ENCODE data around the gene INMT.
A peak's percentile ranks its signal among the peaks of the same experiment; 100 is the strongest.

Gene INMT

DNA sequence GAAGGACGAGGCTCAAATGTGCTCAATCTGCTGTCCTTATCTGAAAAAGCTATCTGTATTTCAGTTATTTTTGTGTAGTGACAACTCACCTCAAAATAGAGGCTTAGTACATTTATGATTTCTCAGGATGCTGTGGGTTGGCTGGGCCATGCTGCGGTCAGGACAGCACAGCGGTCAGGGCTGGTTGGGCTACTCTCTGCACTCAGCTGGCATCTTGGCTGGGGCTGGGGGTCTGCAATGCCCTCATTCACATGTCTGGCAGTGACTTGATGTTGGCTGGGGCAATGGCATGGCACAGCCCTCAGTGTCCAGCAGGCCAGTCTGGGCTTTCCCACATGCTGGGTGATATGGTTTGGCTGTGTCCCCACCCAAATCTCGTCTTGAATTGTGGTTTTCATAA, 15.6 kb upstream of the INMT start:
- Histone ChIP-seq H3K9me2 (replicated peaks; ENCODE audit: low read depth, low read length) (no peaks in the 10 kb centered on the region), H3K4me3 (ENCODE audit: low read length, poor library complexity, severe bottlenecking) (no peak overlapping the region), H3K9ac (ENCODE audit: low read depth, low read length, poor library complexity, severe bottlenecking) (no peak overlapping the region), H3F3A (ENCODE audit: low read depth) (no peaks in the 10 kb centered on the region), H4K20me1 (ENCODE audit: insufficient read depth, low read length, poor library complexity, severe bottlenecking) (no peaks in the 10 kb centered on the region), H2AFZ (ENCODE audit: low read length) (no peak overlapping the region), H3K4me2 (ENCODE audit: low read depth, low read length, poor library complexity, severe bottlenecking) (no peak overlapping the region), H3K79me2 (ENCODE audit: insufficient read depth, low read length) (no peaks in the 10 kb centered on the region), H3K9me3 (ENCODE audit: insufficient read depth, low read depth, low read length) (no peaks in the 10 kb centered on the region), H3K4me1 (ENCODE audit: insufficient read depth, low read length, poor library complexity, severe bottlenecking) (peaks cover 9% of the 10 kb centered on the region), H3K36me3 (ENCODE audit: insufficient read depth, low read length) (no peaks in the 10 kb centered on the region), H3K27me3 (ENCODE audit: insufficient read depth, low read length, poor library complexity, severe bottlenecking) (no peaks in the 10 kb centered on the region)
- TF ChIP-seq CTCF (conservative IDR thresholded peaks at IDR 0.05; ENCODE audit: low read length) (no peak), EZH2phosphoT487 (IDR thresholded peaks at IDR 0.05; ENCODE audit: borderline replicate concordance) (no peak)

DNA sequence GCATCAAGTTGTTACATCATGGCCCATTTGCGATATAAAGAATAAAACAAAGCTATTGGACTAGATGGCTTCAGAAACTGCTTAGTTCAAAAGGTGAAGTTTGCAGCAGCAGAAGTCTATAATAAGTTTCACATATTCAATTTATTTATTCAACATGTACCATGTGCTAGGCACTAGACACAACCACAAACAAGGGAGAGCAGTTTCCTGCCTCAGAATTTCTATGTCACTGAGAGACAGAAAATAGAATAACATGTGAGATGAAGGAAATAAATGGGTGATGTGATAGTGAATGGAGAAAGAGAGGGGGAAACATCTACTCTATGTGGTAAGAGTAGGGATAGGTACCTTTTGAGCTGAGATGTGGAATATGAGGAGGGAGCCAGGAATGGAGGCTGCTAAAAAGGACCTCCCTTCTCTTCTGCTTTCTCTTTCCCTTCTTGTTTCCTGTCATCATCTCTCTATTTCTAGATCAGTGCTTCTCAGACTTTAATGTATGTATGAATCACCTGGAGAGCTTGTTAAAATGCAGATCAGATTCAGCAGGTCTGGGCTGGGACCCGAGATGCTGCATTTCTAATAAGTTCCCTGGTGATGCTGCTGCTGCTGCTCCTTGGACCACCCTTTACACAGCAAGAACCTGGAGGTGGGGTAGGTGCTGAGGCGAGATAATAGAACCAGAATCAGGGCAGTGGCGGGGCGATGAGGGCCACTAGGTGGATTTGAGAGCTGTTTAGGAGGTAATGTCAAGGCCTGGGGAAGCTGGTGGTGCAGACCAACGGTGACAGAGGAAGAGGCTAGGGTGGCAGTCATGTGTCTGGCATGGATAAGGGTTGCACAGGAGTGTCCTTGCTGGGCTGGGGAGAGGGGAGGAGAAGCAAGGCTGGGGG, 13.7 kb upstream of the INMT start:
- Histone ChIP-seq H3F3A (ENCODE audit: low read depth) (no peaks in the 10 kb centered on the region), H3K36me3 (ENCODE audit: insufficient read depth, low read length) (no peaks in the 10 kb centered on the region), H2AFZ (ENCODE audit: low read length) (peak overlapping the region; percentile 1; the same call in 1 of the 2 replicates), H3K4me1 (ENCODE audit: insufficient read depth, low read length, poor library complexity, severe bottlenecking) (peaks cover 7% of the 10 kb centered on the region), H3K9me2 (replicated peaks; ENCODE audit: low read depth, low read length) (no peaks in the 10 kb centered on the region), H3K79me2 (ENCODE audit: insufficient read depth, low read length) (no peaks in the 10 kb centered on the region), H4K20me1 (ENCODE audit: insufficient read depth, low read length, poor library complexity, severe bottlenecking) (no peaks in the 10 kb centered on the region), H3K4me2 (ENCODE audit: low read depth, low read length, poor library complexity, severe bottlenecking) (no peak overlapping the region), H3K9ac (ENCODE audit: low read depth, low read length, poor library complexity, severe bottlenecking) (no peak overlapping the region), H3K27me3 (ENCODE audit: insufficient read depth, low read length, poor library complexity, severe bottlenecking) (no peaks in the 10 kb centered on the region), H3K9me3 (ENCODE audit: insufficient read depth, low read depth, low read length) (no peaks in the 10 kb centered on the region), H3K4me3 (ENCODE audit: low read length, poor library complexity, severe bottlenecking) (no peak overlapping the region)
- no peak for TF ChIP-seq CTCF (conservative IDR thresholded peaks at IDR 0.05; ENCODE audit: low read length)
- no peak for TF ChIP-seq EZH2phosphoT487 (IDR thresholded peaks at IDR 0.05; ENCODE audit: borderline replicate concordance)

- Histone ChIP-seq H3F3A (ENCODE audit: low read depth) (no peaks in the 10 kb centered on the region), H3K4me2 (ENCODE audit: low read depth, low read length, poor library complexity, severe bottlenecking) (no peak overlapping the region), H3K79me2 (ENCODE audit: insufficient read depth, low read length) (no peaks in the 10 kb centered on the region)
Observed at GRCh38 chr7:30739691-30740090, 12.2 kb upstream of the INMT start.

More at GRCh38 chr7:30739691-30740090, 12.2 kb upstream of the INMT start:
- H3K27me3 ChIP-seq (ENCODE audit: insufficient read depth, low read length, poor library complexity, severe bottlenecking): no peaks in the 10 kb centered on the region
- no peak overlapping the region for H3K9ac ChIP-seq (ENCODE audit: low read depth, low read length, poor library complexity, severe bottlenecking)
- no peaks in the 10 kb centered on the region for H4K20me1 ChIP-seq (ENCODE audit: insufficient read depth, low read length, poor library complexity, severe bottlenecking)
- H3K4me1 ChIP-seq (ENCODE audit: insufficient read depth, low read length, poor library complexity, severe bottlenecking): peaks cover 7% of the 10 kb centered on the region
- no peaks in the 10 kb centered on the region for H3K9me2 ChIP-seq (replicated peaks; ENCODE audit: low read depth, low read length)
- TF ChIP-seq CTCF (conservative IDR thresholded peaks at IDR 0.05; ENCODE audit: low read length): no peak
- TF ChIP-seq EZH2phosphoT487 (IDR thresholded peaks at IDR 0.05; ENCODE audit: borderline replicate concordance): no peak
- no peaks in the 10 kb centered on the region for H3K36me3 ChIP-seq (ENCODE audit: insufficient read depth, low read length)
- H3K9me3 ChIP-seq (ENCODE audit: insufficient read depth, low read depth, low read length): no peaks in the 10 kb centered on the region
- H2AFZ ChIP-seq (ENCODE audit: low read length): no peak overlapping the region
- H3K4me3 ChIP-seq (ENCODE audit: low read length, poor library complexity, severe bottlenecking): no peak overlapping the region
